Urinary bladder (tissue), 2 donors: ENCODE results near the gene WWTR1. TPM values are rescaled to one million over a fixed set of nuclear protein-coding genes. Genes with fewer than 3 reads are reported as not detected.

ENCODE experiments used
- polyA plus RNA-seq: library from polyadenylated mRNA; stranded (reverse); fragments of 200-250 nt; gene quantifications from one replicate; pipeline ENCODE4 v1.2.3, GENCODE V29; 2013
- small RNA-seq: library from RNA; depleted of rRNA; stranded (forward); fragments of <200 nt; gene quantifications from one replicate; pipeline ENCODE3, GENCODE V24; 2014
- total RNA-seq: library from RNA; depleted of rRNA; stranded (reverse); fragments of >200 nt; gene quantifications from one replicate; pipeline ENCODE4 v1.2.3, GENCODE V29; 2014
- donor health status: healthy.

Gene WWTR1
- total and polyA plus RNA-seq, 2 donors: 136 to 155 TPM

Small RNA genes lying within 50 kb of the gene (small RNA-seq; reads per million reads assigned to genes)
- gene RNU6-1098P: not detected

Other genes starting within 250 kb of the WWTR1 start
- gene TM4SF4, start 183.3 kb downstream of the WWTR1 start, total RNA-seq: not detected
- 0.05 TPM for gene TM4SF4, start 183.3 kb downstream of the WWTR1 start, polyA plus RNA-seq
- 59.2 TPM for gene COMMD2, start 94.5 kb upstream of the WWTR1 start, total RNA-seq
- 13.7 TPM for gene COMMD2, start 94.5 kb upstream of the WWTR1 start, polyA plus RNA-seq
- gene ANKUB1, start 134.5 kb upstream of the WWTR1 start, total RNA-seq: not detected
- gene ANKUB1, start 134.5 kb upstream of the WWTR1 start, polyA plus RNA-seq: not detected
- gene RNF13, start 155.2 kb upstream of the WWTR1 start, total RNA-seq: 162 TPM
- 74.8 TPM for gene RNF13, start 155.2 kb upstream of the WWTR1 start, polyA plus RNA-seq